ACC112 (cell line): Measurements from ENCODE around the gene ERVW-1.
"Not testable (repeated sequence)": the region's sequence is repeated elsewhere in the genome, so short reads cannot be mapped to it uniquely, and the experiment has no call there.

Source experiments
- H2AFZ ChIP-seq: fragments of 200-600 bp; sonication (generic); one replicate; pipeline ENCODE4 v1.6.0; 2017; ENCODE audit warnings: antibody characterized with exemption, low read length; ENCODE audit not compliant: unreplicated experiment
- H3K27ac ChIP-seq: fragments of 200-600 bp; sonication (generic); 2 replicates; pipeline ENCODE4 v1.5.1; 2014; ENCODE audit warnings: low read depth, mild to moderate bottlenecking, antibody characterized with exemption, low read length, moderate library complexity
- H3K27me3 ChIP-seq: fragments of 200-600 bp; sonication (generic); 2 replicates; pipeline ENCODE4 v1.6.1; 2014; ENCODE audit warnings: mild to moderate bottlenecking, antibody characterized with exemption, low read length, moderate library complexity, mixed read lengths; ENCODE audit not compliant: insufficient read depth
- H3K36me3 ChIP-seq: fragments of 200-600 bp; sonication (generic); 2 replicates; pipeline ENCODE4 v1.6.1; 2016; ENCODE audit warnings: mild to moderate bottlenecking, antibody characterized with exemption, low read length, moderate library complexity, mixed read lengths; ENCODE audit not compliant: insufficient read depth
- H3K4me1 ChIP-seq: fragments of 200-600 bp; sonication (generic); one replicate; pipeline ENCODE4 v1.6.1; 2016; ENCODE audit warnings: low read length, mixed read lengths; ENCODE audit not compliant: insufficient read depth, unreplicated experiment, control insufficient read depth
- H3K4me3 ChIP-seq: fragments of 200-600 bp; sonication (generic); 2 replicates; pipeline ENCODE4 v1.5.1; 2014; ENCODE audit warnings: mild to moderate bottlenecking, low read depth, low read length
- H3K79me2 ChIP-seq: fragments of 200-600 bp; sonication (generic); one replicate; pipeline ENCODE4 v1.6.0; 2016; ENCODE audit warnings: low read length; ENCODE audit not compliant: control insufficient read depth, unreplicated experiment, insufficient read depth

Gene ERVW-1

GRCh38 chr7:92477681-92478080, at the start of gene ERVW-1:
TSS of gene ERVW-1 (minus strand) at chr7:92477946. CDS start at chr7:92470381, 7,565 bp downstream.
- H3K4me1 ChIP-seq, H3K36me3 ChIP-seq, H3K79me2 ChIP-seq, H3K27me3 ChIP-seq, H2AFZ ChIP-seq, H3K4me3 ChIP-seq, H3K27ac ChIP-seq: not testable (repeated sequence)

DNA sequence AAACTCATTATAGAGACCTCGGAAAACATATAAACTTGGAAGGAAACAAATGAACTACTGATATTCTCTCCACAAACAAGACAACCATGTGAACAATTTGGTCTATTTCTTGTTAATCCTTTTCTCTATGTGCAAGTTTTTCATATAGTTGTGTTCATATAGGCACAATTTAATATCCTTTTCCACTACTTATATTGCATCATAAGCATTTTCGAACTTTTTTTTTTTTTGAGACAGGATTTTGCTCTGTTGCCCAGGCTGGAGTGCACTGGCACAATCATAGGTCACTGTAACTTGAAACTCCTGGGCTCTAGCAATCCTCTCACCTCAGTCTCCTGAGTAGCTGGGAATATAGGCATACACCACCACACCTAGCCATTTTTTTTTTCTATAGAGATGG, 45.4 kb upstream of the ERVW-1 start:
- H3K4me3 ChIP-seq: no peak overlapping the region
- no peak overlapping the region for H2AFZ ChIP-seq
- no peaks in the 10 kb centered on the region for H3K27me3 ChIP-seq
- peaks cover 19% of the 10 kb centered on the region for H3K79me2 ChIP-seq
- H3K36me3 ChIP-seq: no peaks in the 10 kb centered on the region
- H3K4me1 ChIP-seq: peaks cover 5% of the 10 kb centered on the region
- no peak overlapping the region for H3K27ac ChIP-seq

GRCh38 chr7:92520024-92520423, 42.3 kb upstream of the ERVW-1 start:
- Histone ChIP-seq H3K36me3 (no peaks in the 10 kb centered on the region), H2AFZ (no peak overlapping the region), H3K27ac (no peak overlapping the region), H3K27me3 (no peaks in the 10 kb centered on the region), H3K4me3 (no peak overlapping the region), H3K79me2 (peaks cover 5% of the 10 kb centered on the region), H3K4me1 (no peaks in the 10 kb centered on the region)

DNA sequence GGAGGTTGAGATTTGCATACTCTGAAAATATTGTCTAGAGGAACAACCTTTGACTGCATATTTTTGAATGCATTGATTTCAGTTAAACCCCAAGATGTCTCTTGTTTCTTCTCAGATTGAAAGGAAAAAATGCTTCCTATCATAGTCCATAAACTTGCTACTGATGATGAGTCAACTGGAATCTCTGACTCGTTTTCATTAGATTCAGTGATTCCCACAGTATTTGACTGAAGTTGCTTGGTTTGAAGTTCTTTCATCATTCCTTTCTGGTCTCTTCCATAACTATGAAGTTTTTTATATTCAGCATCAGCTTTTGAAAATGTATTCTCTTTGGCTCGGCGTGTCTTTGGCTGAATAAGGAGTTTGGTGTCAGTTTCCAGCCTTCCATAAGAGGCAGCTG, 39.9 kb upstream of the ERVW-1 start:
- no peak overlapping the region for H3K4me3 ChIP-seq
- no peak overlapping the region for H2AFZ ChIP-seq
- H3K4me1 ChIP-seq: no peaks in the 10 kb centered on the region
- H3K27me3 ChIP-seq: no peaks in the 10 kb centered on the region
- H3K27ac ChIP-seq: no peak overlapping the region
- H3K79me2 ChIP-seq: no peaks in the 10 kb centered on the region
- H3K36me3 ChIP-seq: 0 out of 2 replicates have a peak, but pooled peaks cover 6% of the 10 kb centered on the region

GRCh38 chr7:92513167-92513902, 35.6 kb upstream of the ERVW-1 start:
- Histone ChIP-seq H3K27ac (no peak overlapping the region), H3K36me3 (0 out of 2 replicates have a peak, but pooled peaks cover 6% of the 10 kb centered on the region)

GRCh38 chr7:92508946-92509345, 31.2 kb upstream of the ERVW-1 start:
- Histone ChIP-seq H3K27ac (no peak overlapping the region), H3K36me3 (0 out of 2 replicates have a peak, but pooled peaks cover 6% of the 10 kb centered on the region), H3K4me1 (no peaks in the 10 kb centered on the region), H3K27me3 (no peaks in the 10 kb centered on the region), H3K4me3 (no peak overlapping the region), H2AFZ (no peak overlapping the region), H3K79me2 (no peaks in the 10 kb centered on the region)

More at GRCh38 chr7:92513167-92513902, 35.6 kb upstream of the ERVW-1 start:
- no peak overlapping the region for H3K4me3 ChIP-seq
- H3K4me1 ChIP-seq: no peaks in the 10 kb centered on the region
- H2AFZ ChIP-seq: no peak overlapping the region
- H3K27me3 ChIP-seq: no peaks in the 10 kb centered on the region
- no peaks in the 10 kb centered on the region for H3K79me2 ChIP-seq

- Histone ChIP-seq H3K36me3 (no peaks in the 10 kb centered on the region), H3K79me2 (no peaks in the 10 kb centered on the region), H3K27ac (no peak overlapping the region), H3K4me1 (no peaks in the 10 kb centered on the region), H3K27me3 (no peaks in the 10 kb centered on the region), H3K4me3 (no peak overlapping the region), H2AFZ (no peak overlapping the region)
These were observed 28.6 kb upstream of the ERVW-1 start for GRCh38 chr7:92506363-92506762.

GRCh38 chr7:92504563-92504962, 26.8 kb upstream of the ERVW-1 start:
- Histone ChIP-seq H3K27ac (no peak overlapping the region), H3K36me3 (no peaks in the 10 kb centered on the region), H3K4me3 (no peak overlapping the region), H2AFZ (no peak overlapping the region), H3K79me2 (no peaks in the 10 kb centered on the region), H3K27me3 (no peaks in the 10 kb centered on the region), H3K4me1 (no peaks in the 10 kb centered on the region)

- Histone ChIP-seq H3K79me2 (no peaks in the 10 kb centered on the region), H3K27ac (no peak overlapping the region), H3K27me3 (no peaks in the 10 kb centered on the region), H3K4me1 (no peaks in the 10 kb centered on the region), H3K4me3 (no peak overlapping the region), H3K36me3 (no peaks in the 10 kb centered on the region), H2AFZ (no peak overlapping the region)
These were observed 26.0 kb upstream of the ERVW-1 start for GRCh38 chr7:92503767-92504166.

GRCh38 chr7:92498557-92498956, 20.8 kb upstream of the ERVW-1 start:
- H3K27me3 ChIP-seq: no peaks in the 10 kb centered on the region
- H3K4me1 ChIP-seq: peaks cover 3% of the 10 kb centered on the region
- no peak overlapping the region for H3K4me3 ChIP-seq
- no peak overlapping the region for H3K27ac ChIP-seq
- H3K79me2 ChIP-seq: no peaks in the 10 kb centered on the region
- no peak overlapping the region for H2AFZ ChIP-seq
- no peaks in the 10 kb centered on the region for H3K36me3 ChIP-seq

DNA sequence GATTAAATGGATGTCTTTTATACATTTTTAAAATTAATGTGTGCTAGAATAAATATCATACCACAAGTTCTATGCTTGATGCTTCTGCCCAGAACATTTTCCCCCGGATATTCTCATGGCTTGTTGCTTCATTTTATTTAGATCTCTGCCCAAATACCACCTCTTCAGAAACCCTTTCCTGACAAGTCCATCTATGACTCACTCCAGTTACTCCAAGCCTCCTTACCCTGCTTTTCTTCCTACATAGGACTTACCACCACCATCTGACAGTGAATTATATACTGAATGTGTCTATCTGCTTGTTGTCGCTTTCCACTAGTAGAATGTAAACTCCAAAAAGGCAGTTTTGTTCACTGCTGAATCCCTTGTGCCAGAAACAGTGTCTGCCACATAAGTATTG, 19.1 kb upstream of the ERVW-1 start:
- Histone ChIP-seq H3K36me3 (no peaks in the 10 kb centered on the region; the same call in 1 of the 2 replicates), H2AFZ (no peak overlapping the region), H3K4me1 (peaks cover 3% of the 10 kb centered on the region), H3K79me2 (no peaks in the 10 kb centered on the region), H3K27me3 (no peaks in the 10 kb centered on the region), H3K27ac (no peak overlapping the region), H3K4me3 (no peak overlapping the region)
